ENCODE data around the gene RHBDL1.

DNA sequence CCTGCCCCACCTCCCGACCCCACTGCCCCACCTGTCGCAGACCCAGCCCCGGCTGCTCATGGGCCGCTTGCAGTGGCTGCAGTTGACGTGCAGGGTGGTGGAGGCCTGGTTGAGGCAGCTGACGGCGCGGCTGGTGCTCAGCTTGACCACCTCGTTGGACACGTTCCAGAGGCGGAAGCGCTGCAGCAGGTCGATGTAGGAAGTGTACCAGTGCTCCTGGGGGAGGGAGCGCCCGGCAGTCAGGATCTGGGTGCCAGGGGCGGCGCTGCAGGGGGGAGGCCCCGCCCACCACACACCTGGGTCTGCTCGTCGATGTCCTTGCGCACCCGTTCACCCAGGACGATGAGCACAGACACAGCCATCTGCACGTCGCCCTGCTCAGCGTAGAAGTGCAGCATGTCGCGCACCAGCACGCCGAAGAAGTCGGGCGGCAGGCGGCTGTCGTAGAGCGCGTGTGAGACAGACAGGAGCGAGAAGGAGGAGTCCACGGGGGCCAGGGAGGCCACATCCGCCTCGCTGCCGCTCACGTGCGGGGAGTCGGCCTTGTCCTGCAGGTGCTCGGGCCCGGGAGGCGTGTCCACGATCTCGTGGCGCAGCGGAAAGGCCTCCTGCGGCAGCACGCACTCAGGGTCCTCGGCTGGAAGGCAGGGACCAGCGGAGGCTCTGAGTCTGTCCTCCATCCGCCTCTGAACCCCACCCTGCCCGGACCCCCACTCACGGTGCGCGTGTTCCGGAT, 9.7 kb downstream of the RHBDL1 start:
- TF ChIP-seq, protein P1, sequence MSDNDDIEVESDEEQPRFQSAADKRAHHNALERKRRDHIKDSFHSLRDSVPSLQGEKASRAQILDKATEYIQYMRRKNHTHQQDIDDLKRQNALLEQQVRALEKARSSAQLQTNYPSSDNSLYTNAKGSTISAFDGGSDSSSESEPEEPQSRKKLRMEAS (IDR thresholded peaks at IDR 0.05), result no peak
- TF ChIP-seq RAD21 (IDR thresholded peaks at IDR 0.05), result no peak
- no peak for TF ChIP-seq YY1 (IDR thresholded peaks at IDR 0.05)
- TF ChIP-seq RXRA (IDR thresholded peaks at IDR 0.05), result no peak
- TF ChIP-seq, protein P2, sequence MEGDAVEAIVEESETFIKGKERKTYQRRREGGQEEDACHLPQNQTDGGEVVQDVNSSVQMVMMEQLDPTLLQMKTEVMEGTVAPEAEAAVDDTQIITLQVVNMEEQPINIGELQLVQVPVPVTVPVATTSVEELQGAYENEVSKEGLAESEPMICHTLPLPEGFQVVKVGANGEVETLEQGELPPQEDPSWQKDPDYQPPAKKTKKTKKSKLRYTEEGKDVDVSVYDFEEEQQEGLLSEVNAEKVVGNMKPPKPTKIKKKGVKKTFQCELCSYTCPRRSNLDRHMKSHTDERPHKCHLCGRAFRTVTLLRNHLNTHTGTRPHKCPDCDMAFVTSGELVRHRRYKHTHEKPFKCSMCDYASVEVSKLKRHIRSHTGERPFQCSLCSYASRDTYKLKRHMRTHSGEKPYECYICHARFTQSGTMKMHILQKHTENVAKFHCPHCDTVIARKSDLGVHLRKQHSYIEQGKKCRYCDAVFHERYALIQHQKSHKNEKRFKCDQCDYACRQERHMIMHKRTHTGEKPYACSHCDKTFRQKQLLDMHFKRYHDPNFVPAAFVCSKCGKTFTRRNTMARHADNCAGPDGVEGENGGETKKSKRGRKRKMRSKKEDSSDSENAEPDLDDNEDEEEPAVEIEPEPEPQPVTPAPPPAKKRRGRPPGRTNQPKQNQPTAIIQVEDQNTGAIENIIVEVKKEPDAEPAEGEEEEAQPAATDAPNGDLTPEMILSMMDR (IDR thresholded peaks at IDR 0.05; ENCODE audit: low read depth, low read length, missing input control), result no peak
- TF ChIP-seq EGR1 (IDR thresholded peaks at IDR 0.05; ENCODE audit: low read depth in 2 of 2), result no peak
- no peak for TF ChIP-seq TAF1 (conservative IDR thresholded peaks at IDR 0.05)
- TF ChIP-seq FOXA1 (IDR thresholded peaks at IDR 0.05), result no peak
- TF ChIP-seq, protein P3, sequence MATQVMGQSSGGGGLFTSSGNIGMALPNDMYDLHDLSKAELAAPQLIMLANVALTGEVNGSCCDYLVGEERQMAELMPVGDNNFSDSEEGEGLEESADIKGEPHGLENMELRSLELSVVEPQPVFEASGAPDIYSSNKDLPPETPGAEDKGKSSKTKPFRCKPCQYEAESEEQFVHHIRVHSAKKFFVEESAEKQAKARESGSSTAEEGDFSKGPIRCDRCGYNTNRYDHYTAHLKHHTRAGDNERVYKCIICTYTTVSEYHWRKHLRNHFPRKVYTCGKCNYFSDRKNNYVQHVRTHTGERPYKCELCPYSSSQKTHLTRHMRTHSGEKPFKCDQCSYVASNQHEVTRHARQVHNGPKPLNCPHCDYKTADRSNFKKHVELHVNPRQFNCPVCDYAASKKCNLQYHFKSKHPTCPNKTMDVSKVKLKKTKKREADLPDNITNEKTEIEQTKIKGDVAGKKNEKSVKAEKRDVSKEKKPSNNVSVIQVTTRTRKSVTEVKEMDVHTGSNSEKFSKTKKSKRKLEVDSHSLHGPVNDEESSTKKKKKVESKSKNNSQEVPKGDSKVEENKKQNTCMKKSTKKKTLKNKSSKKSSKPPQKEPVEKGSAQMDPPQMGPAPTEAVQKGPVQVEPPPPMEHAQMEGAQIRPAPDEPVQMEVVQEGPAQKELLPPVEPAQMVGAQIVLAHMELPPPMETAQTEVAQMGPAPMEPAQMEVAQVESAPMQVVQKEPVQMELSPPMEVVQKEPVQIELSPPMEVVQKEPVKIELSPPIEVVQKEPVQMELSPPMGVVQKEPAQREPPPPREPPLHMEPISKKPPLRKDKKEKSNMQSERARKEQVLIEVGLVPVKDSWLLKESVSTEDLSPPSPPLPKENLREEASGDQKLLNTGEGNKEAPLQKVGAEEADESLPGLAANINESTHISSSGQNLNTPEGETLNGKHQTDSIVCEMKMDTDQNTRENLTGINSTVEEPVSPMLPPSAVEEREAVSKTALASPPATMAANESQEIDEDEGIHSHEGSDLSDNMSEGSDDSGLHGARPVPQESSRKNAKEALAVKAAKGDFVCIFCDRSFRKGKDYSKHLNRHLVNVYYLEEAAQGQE (IDR thresholded peaks at IDR 0.05), result no peak
- TF ChIP-seq, protein P4, sequence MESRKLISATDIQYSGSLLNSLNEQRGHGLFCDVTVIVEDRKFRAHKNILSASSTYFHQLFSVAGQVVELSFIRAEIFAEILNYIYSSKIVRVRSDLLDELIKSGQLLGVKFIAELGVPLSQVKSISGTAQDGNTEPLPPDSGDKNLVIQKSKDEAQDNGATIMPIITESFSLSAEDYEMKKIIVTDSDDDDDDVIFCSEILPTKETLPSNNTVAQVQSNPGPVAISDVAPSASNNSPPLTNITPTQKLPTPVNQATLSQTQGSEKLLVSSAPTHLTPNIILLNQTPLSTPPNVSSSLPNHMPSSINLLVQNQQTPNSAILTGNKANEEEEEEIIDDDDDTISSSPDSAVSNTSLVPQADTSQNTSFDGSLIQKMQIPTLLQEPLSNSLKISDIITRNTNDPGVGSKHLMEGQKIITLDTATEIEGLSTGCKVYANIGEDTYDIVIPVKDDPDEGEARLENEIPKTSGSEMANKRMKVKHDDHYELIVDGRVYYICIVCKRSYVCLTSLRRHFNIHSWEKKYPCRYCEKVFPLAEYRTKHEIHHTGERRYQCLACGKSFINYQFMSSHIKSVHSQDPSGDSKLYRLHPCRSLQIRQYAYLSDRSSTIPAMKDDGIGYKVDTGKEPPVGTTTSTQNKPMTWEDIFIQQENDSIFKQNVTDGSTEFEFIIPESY (IDR thresholded peaks at IDR 0.05), result no peak

Data from liver (tissue), 3 donors.